ELF-1 (cell line): ENCODE data around the gene ZNF329.

ENCODE experiments used
- DNase-seq: peaks from one replicate; pipeline ENCODE4 v3.0.0-alpha.2; 2016; ENCODE audit warnings: low read depth, low spot score

Gene ZNF329

GRCh38 chr19:58118979-58119733 is 31.4 kb downstream of the ZNF329 start:
- DNase-seq, result no peak

- DNase-seq, result no peak
These were observed 32.6 kb downstream of the ZNF329 start for GRCh38 chr19:58117841-58118575.

GRCh38 chr19:58108546-58108817 is 42.1 kb downstream of the ZNF329 start:
- DNase-seq, result no peak

- no peak for DNase-seq
These were observed 42.6 kb downstream of the ZNF329 start for GRCh38 chr19:58107778-58108545.

- no peak for DNase-seq
These were observed 51.9 kb downstream of the ZNF329 start for GRCh38 chr19:58098682-58098998.

- DNase-seq, result peak; percentile 99
These were observed 52.6 kb downstream of the ZNF329 start, which contains the start of gene ZSCAN18 for GRCh38 chr19:58097781-58098681. ZSCAN18 (minus strand) TSS chr19:58098231; CDS start chr19:58090267, 7,964 bp downstream.

GRCh38 chr19:58097349-58097748 is 53.2 kb downstream of the ZNF329 start:
- DNase-seq, result no peak

- no peak for DNase-seq
These were observed 53.7 kb downstream of the ZNF329 start for GRCh38 chr19:58096884-58097283.

GRCh38 chr19:58095328-58095727 is 55.3 kb downstream of the ZNF329 start:
- DNase-seq, result no peak

GRCh38 chr19:58093071-58093470 is 57.5 kb downstream of the ZNF329 start:
- no peak for DNase-seq

- DNase-seq, result no peak
These were observed 59.2 kb downstream of the ZNF329 start for GRCh38 chr19:58091251-58091995.

GRCh38 chr19:58089846-58090245 is 60.7 kb downstream of the ZNF329 start:
- no peak for DNase-seq

- no peak for DNase-seq
These were observed 62.0 kb downstream of the ZNF329 start for GRCh38 chr19:58088521-58089052.

- no peak for DNase-seq
These were observed 63.5 kb downstream of the ZNF329 start for GRCh38 chr19:58086825-58087710.

- DNase-seq, result no peak
These were observed 65.2 kb downstream of the ZNF329 start for GRCh38 chr19:58085348-58085875.

- DNase-seq, result no peak
These were observed 65.8 kb downstream of the ZNF329 start for GRCh38 chr19:58084596-58085347.

GRCh38 chr19:58083021-58083420 is 67.6 kb downstream of the ZNF329 start:
- no peak for DNase-seq

GRCh38 chr19:58079792-58080191 is 70.8 kb downstream of the ZNF329 start:
- no peak for DNase-seq
